ENCODE data around the gene TMPRSS6. TPM values are rescaled to one million over a fixed set of nuclear protein-coding genes. Genes with fewer than 3 reads are reported as not detected.

Gene TMPRSS6
- total and polyA plus RNA-seq, 2 donors (not counting 1 experiment from before 2014, with no cell fraction given): not detected

DNA sequence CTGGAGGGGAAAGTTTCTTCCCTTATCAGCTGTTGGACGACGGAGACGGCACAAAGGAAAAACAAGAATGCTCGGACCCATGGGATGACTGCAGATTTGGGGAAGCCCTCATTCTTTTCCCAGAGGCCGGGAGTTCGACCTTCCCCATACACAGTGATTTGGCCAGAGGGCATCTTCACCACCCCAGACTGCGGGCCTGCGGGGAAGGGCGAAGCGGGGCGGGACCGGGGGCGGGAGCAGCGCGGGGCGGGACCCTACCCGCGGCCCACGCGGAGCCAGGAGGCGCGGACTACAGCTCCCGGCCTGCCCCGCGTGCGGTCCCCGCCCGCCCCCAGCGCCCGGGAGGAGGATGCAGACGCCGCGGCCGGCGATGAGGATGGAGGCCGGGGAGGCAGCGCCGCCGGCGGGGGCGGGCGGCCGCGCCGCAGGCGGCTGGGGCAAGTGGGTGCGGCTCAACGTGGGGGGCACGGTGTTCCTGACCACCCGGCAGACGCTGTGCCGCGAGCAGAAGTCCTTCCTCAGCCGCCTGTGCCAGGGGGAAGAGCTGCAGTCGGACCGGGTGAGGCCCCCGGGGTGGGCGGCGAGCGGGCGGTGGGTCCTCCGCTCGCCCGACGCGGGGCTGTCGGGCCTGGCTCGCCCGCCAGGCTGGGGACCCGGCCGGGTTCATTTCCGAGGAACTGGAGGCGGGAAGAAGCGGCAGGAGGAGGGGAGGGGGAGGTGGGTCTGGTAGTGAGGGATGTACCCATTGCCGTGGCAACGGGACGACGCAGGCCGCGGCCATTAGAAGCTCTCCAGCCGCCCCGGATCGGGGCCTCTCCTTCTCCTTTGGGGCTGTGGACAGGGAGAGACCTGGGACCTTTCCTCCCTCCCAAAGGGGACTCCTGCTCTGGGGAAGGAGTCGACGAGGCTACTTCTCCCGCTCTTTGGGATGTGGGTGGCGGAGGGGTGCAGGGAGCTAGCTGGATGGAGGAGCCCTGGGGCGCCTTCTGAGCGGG is 57.8 kb downstream of the TMPRSS6 start, which contains the start of gene KCTD17:
Gene KCTD17 (plus strand): TSS at position 352 of the 995 bp plus-strand sequence. CDS start 19 bp downstream, at position 371.
- H3K4me1 ChIP-seq (ENCODE audit: control insufficient read depth, extremely low read depth, insufficient read depth, low read length): peaks cover 4% of the 10 kb centered on the region
- no peaks in the 10 kb centered on the region for H4K20me1 ChIP-seq (ENCODE audit: control insufficient read depth, extremely low read depth, insufficient read depth, low read length)
- no peaks in the 10 kb centered on the region for H3K27me3 ChIP-seq (ENCODE audit: control insufficient read depth, insufficient read depth, low read length)
- H3K9me3 ChIP-seq (ENCODE audit: control insufficient read depth, insufficient read depth, low read depth, low read length): no peaks in the 10 kb centered on the region
- no peaks in the 10 kb centered on the region for H3K79me2 ChIP-seq (ENCODE audit: control insufficient read depth, insufficient read depth, low read length)
- H3K4me3 ChIP-seq (replicated peaks in 1 of 4; ENCODE audit: control extremely low read depth in 1 of 4, insufficient read depth in 1 of 4, low read depth in 3 of 4, low read length in 4 of 4): peak within 1 kb of the TSS; percentile 66 to 79 (median 72)
- TF ChIP-seq EZH2 (IDR thresholded peaks at IDR 0.05; ENCODE audit: low read length, missing control alignments): no peak
- TF ChIP-seq, protein P1, sequence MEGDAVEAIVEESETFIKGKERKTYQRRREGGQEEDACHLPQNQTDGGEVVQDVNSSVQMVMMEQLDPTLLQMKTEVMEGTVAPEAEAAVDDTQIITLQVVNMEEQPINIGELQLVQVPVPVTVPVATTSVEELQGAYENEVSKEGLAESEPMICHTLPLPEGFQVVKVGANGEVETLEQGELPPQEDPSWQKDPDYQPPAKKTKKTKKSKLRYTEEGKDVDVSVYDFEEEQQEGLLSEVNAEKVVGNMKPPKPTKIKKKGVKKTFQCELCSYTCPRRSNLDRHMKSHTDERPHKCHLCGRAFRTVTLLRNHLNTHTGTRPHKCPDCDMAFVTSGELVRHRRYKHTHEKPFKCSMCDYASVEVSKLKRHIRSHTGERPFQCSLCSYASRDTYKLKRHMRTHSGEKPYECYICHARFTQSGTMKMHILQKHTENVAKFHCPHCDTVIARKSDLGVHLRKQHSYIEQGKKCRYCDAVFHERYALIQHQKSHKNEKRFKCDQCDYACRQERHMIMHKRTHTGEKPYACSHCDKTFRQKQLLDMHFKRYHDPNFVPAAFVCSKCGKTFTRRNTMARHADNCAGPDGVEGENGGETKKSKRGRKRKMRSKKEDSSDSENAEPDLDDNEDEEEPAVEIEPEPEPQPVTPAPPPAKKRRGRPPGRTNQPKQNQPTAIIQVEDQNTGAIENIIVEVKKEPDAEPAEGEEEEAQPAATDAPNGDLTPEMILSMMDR (conservative IDR thresholded peaks at IDR 0.05 in 1 of 2, IDR thresholded peaks at IDR 0.05 in 1 of 2; ENCODE audit: low read depth in 1 of 2, low read length in 2 of 2): no peak
- peak within 1 kb of the TSS; percentile 65 for H3K9ac ChIP-seq (ENCODE audit: insufficient read depth, low read length)
- peak; percentile 60 to 68 for DNase-seq (ENCODE audit: low read depth in 2 of 2)
- H3K27ac ChIP-seq (ENCODE audit: insufficient read depth, low read length): peak within 1 kb of the TSS; percentile 53
- H3K36me3 ChIP-seq (ENCODE audit: control insufficient read depth, insufficient read depth, low read length): peaks cover 1% of the 10 kb centered on the region
- H3K4me2 ChIP-seq (ENCODE audit: extremely low read depth, insufficient read depth, low read length): peak within 1 kb of the TSS; percentile 86
- H2AFZ ChIP-seq (ENCODE audit: low read length): peak within 1 kb of the TSS; percentile 73

GRCh38 chr22:37050913-37051312 is 58.6 kb downstream of the TMPRSS6 start:
- Histone ChIP-seq H3K4me3 (replicated peaks in 1 of 4; ENCODE audit: control extremely low read depth in 1 of 4, insufficient read depth in 1 of 4, low read depth in 3 of 4, low read length in 4 of 4) (no peak overlapping the region), H3K9me3 (ENCODE audit: control insufficient read depth, insufficient read depth, low read depth, low read length) (no peaks in the 10 kb centered on the region), H3K79me2 (ENCODE audit: control insufficient read depth, insufficient read depth, low read length) (no peaks in the 10 kb centered on the region), H2AFZ (ENCODE audit: low read length) (no peak overlapping the region), H3K9ac (ENCODE audit: insufficient read depth, low read length) (no peak overlapping the region), H3K4me2 (ENCODE audit: extremely low read depth, insufficient read depth, low read length) (no peak overlapping the region), H3K4me1 (ENCODE audit: control insufficient read depth, extremely low read depth, insufficient read depth, low read length) (peaks cover 4% of the 10 kb centered on the region), H3K27ac (ENCODE audit: insufficient read depth, low read length) (no peak overlapping the region), H4K20me1 (ENCODE audit: control insufficient read depth, extremely low read depth, insufficient read depth, low read length) (no peaks in the 10 kb centered on the region), H3K36me3 (ENCODE audit: control insufficient read depth, insufficient read depth, low read length) (no peaks in the 10 kb centered on the region), H3K27me3 (ENCODE audit: control insufficient read depth, insufficient read depth, low read length) (no peaks in the 10 kb centered on the region)
- no peak for TF ChIP-seq EZH2 (IDR thresholded peaks at IDR 0.05; ENCODE audit: low read length, missing control alignments)
- TF ChIP-seq, protein P1 (conservative IDR thresholded peaks at IDR 0.05 in 1 of 2, IDR thresholded peaks at IDR 0.05 in 1 of 2; ENCODE audit: low read depth in 1 of 2, low read length in 2 of 2): no peak
- no peak for DNase-seq (ENCODE audit: low read depth in 2 of 2)

DNA sequence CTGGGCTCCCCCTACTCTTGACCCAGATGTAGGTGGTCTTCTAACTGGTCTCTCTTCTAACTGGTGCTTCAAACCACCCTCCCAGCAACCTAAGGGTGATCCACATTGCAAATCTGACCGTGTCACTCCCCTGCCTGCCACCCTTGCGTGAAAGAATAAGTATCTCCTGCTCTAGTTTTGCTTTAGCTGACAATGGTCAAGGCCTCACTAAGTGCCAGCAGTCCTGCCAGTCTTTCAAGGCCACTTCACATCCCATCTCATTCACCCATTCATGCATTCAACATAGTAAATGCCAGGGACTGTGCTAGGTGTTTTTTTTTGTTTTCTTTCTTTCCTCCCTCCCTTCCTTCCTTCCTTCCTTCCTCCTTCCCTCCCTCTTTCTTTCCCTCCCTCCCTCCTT is 60.3 kb downstream of the TMPRSS6 start:
- Histone ChIP-seq H4K20me1 (ENCODE audit: control insufficient read depth, extremely low read depth, insufficient read depth, low read length) (no peaks in the 10 kb centered on the region), H3K79me2 (ENCODE audit: control insufficient read depth, insufficient read depth, low read length) (no peaks in the 10 kb centered on the region), H3K9me3 (ENCODE audit: control insufficient read depth, insufficient read depth, low read depth, low read length) (no peaks in the 10 kb centered on the region), H3K4me2 (ENCODE audit: extremely low read depth, insufficient read depth, low read length) (no peak overlapping the region), H3K4me3 (replicated peaks in 1 of 4; ENCODE audit: control extremely low read depth in 1 of 4, insufficient read depth in 1 of 4, low read depth in 3 of 4, low read length in 4 of 4) (no peak overlapping the region), H3K9ac (ENCODE audit: insufficient read depth, low read length) (no peak overlapping the region), H2AFZ (ENCODE audit: low read length) (no peak overlapping the region), H3K4me1 (ENCODE audit: control insufficient read depth, extremely low read depth, insufficient read depth, low read length) (peaks cover 4% of the 10 kb centered on the region), H3K27ac (ENCODE audit: insufficient read depth, low read length) (no peak overlapping the region), H3K27me3 (ENCODE audit: control insufficient read depth, insufficient read depth, low read length) (no peaks in the 10 kb centered on the region), H3K36me3 (ENCODE audit: control insufficient read depth, insufficient read depth, low read length) (no peaks in the 10 kb centered on the region)
- TF ChIP-seq, protein P1 (conservative IDR thresholded peaks at IDR 0.05 in 1 of 2, IDR thresholded peaks at IDR 0.05 in 1 of 2; ENCODE audit: low read depth in 1 of 2, low read length in 2 of 2): no peak
- TF ChIP-seq EZH2 (IDR thresholded peaks at IDR 0.05; ENCODE audit: low read length, missing control alignments): no peak
- DNase-seq (ENCODE audit: low read depth in 2 of 2): no peak
